ENCODE data around the gene PHOX2B.

PHOX2B gene

GRCh38 chr4:41750121-41750625, 1.6 kb upstream of the PHOX2B start:
- ATAC-seq, result no peak
- TF ChIP-seq PPARA (CRISPR knock-in tag; IDR thresholded peaks at IDR 0.05; ENCODE audit: borderline replicate concordance) (no peak), ZC3H10 (CRISPR knock-in tag; IDR thresholded peaks at IDR 0.05) (no peak), CREB5 (CRISPR knock-in tag; IDR thresholded peaks at IDR 0.05; ENCODE audit: low read depth) (no peak), BACH2 (CRISPR knock-in tag; IDR thresholded peaks at IDR 0.05; ENCODE audit: borderline replicate concordance) (no peak), ISL1 (CRISPR knock-in tag; IDR thresholded peaks at IDR 0.05) (no peak), RARB (CRISPR knock-in tag; IDR thresholded peaks at IDR 0.05) (no peak), ZNF8 (CRISPR knock-in tag; IDR thresholded peaks at IDR 0.05) (no peak), ZFP30 (CRISPR knock-in tag; IDR thresholded peaks at IDR 0.05) (no peak), TOX (CRISPR knock-in tag; IDR thresholded peaks at IDR 0.05; ENCODE audit: borderline replicate concordance) (no peak), ZNF70 (CRISPR knock-in tag; IDR thresholded peaks at IDR 0.05) (no peak), ARNTL (CRISPR knock-in tag; IDR thresholded peaks at IDR 0.05; ENCODE audit: borderline replicate concordance, low read depth) (no peak)

GRCh38 chr4:41749631-41750039, 1.1 kb upstream of the PHOX2B start:
- ATAC-seq, result no peak
- no peak for TF ChIP-seq TSHZ2 (CRISPR knock-in tag; IDR thresholded peaks at IDR 0.05)
- no peak for TF ChIP-seq ZNF8 (CRISPR knock-in tag; IDR thresholded peaks at IDR 0.05)
- no peak for TF ChIP-seq ARNTL (CRISPR knock-in tag; IDR thresholded peaks at IDR 0.05; ENCODE audit: borderline replicate concordance, low read depth)
- no peak for TF ChIP-seq ZFP3 (CRISPR knock-in tag; IDR thresholded peaks at IDR 0.05)
- TF ChIP-seq PATZ1 (CRISPR knock-in tag; IDR thresholded peaks at IDR 0.05; ENCODE audit: borderline replicate concordance), result no peak
- TF ChIP-seq CSDC2 (CRISPR knock-in tag; IDR thresholded peaks at IDR 0.05), result no peak
- no peak for TF ChIP-seq ISL1 (CRISPR knock-in tag; IDR thresholded peaks at IDR 0.05)
- no peak for TF ChIP-seq ZC3H10 (CRISPR knock-in tag; IDR thresholded peaks at IDR 0.05)
- TF ChIP-seq CREB5 (CRISPR knock-in tag; IDR thresholded peaks at IDR 0.05; ENCODE audit: low read depth), result no peak
- TF ChIP-seq CSRNP3 (CRISPR knock-in tag; IDR thresholded peaks at IDR 0.05), result no peak
- TF ChIP-seq BACH2 (CRISPR knock-in tag; IDR thresholded peaks at IDR 0.05; ENCODE audit: borderline replicate concordance), result no peak
- no peak for TF ChIP-seq OSR1 (CRISPR knock-in tag; IDR thresholded peaks at IDR 0.05)
- no peak for TF ChIP-seq SNAI2 (CRISPR knock-in tag; IDR thresholded peaks at IDR 0.05)
- TF ChIP-seq POU6F1 (CRISPR knock-in tag; IDR thresholded peaks at IDR 0.05; ENCODE audit: borderline replicate concordance, low read depth), result no peak
- no peak for TF ChIP-seq TOX (CRISPR knock-in tag; IDR thresholded peaks at IDR 0.05; ENCODE audit: borderline replicate concordance)
- no peak for TF ChIP-seq TCF4 (CRISPR knock-in tag; IDR thresholded peaks at IDR 0.05; ENCODE audit: borderline replicate concordance)
- TF ChIP-seq ZFP30 (CRISPR knock-in tag; IDR thresholded peaks at IDR 0.05), result no peak
